T-cell (primary cell): ENCODE data around the gene KRT71. TPM values are rescaled to one million over a fixed set of nuclear protein-coding genes. Genes with fewer than 3 reads are reported as not detected.

Source experiments
- ATAC-seq, 4 experiments: fragments of 200-7000 bp in 3 of 4; fragments of 150-1000 bp in 1 of 4; cut with Tn5 transposase; replicated peaks in 1 of 4; 1 replicate in 3 of 4; 2 replicates in 1 of 4; pipeline ENCODE4 v1.10.0; 2021; ENCODE audit warnings: moderate library complexity in 3 of 4, mild to moderate bottlenecking in 2 of 4, moderate number of reproducible peaks in 1 of 4
- CTCF ChIA-PET, 2 donors: fragments of 300-600 bp; sonication (Branson Sonifier 250); formaldehyde crosslinking; loops; one replicate each; lab custom pipeline; 2022; ENCODE audit warnings: antibody characterized with exemption in 2 of 2; lab: Charles Lee
- POLR2A ChIA-PET, 2 donors: fragments of 300-600 bp; sonication (Branson Sonifier 250); formaldehyde crosslinking; loops; one replicate each; lab custom pipeline; 2022; ENCODE audit warnings: antibody characterized with exemption in 2 of 2; lab: Charles Lee
- DNase-seq, 35 experiments: peaks; one replicate each; pipeline versions ENCODE4 v3.0.0 to v3.0.0-alpha.2; 2013 to 2023
- H3K27ac ChIP-seq: one replicate; pipeline ENCODE4 v1.5.1; 2013; ENCODE audit warnings: low read length
- H3K27me3 ChIP-seq, 2 experiments: replicated peaks in 1 of 2; 1 replicate in 1 of 2; 2 replicates in 1 of 2; pipeline versions ENCODE4 v1.6.1 to v1.7.0; 2013; ENCODE audit warnings: low read length in 1 of 2, mixed read lengths in 1 of 2; ENCODE audit not compliant: control insufficient read depth in 2 of 2, insufficient read depth in 2 of 2; ENCODE audit errors: extremely low read depth in 1 of 2
- H3K36me3 ChIP-seq, 2 donors: 1 replicate in 1 of 2; 2 replicates in 1 of 2; pipeline versions ENCODE4 v1.6.1 to v1.7.0; 2013; ENCODE audit warnings: low read length in 1 of 2; ENCODE audit not compliant: control insufficient read depth in 2 of 2, insufficient read depth in 1 of 2; ENCODE audit errors: extremely low read depth in 1 of 2
- H3K4me1 ChIP-seq, 2 experiments: 1 replicate in 1 of 2; 2 replicates in 1 of 2; pipeline versions ENCODE4 v1.6.1 to v1.7.0; 2013; ENCODE audit warnings: low read length in 2 of 2, mixed read lengths in 1 of 2; ENCODE audit not compliant: insufficient read depth in 2 of 2, control insufficient read depth in 1 of 2; ENCODE audit errors: extremely low read depth in 1 of 2
- H3K4me3 ChIP-seq, 2 donors: 1 replicate in 1 of 2; 2 replicates in 1 of 2; pipeline versions ENCODE4 v1.5.1 to v1.7.0; 2013; ENCODE audit warnings: mild to moderate bottlenecking in 2 of 2, low read length in 1 of 2, moderate library complexity in 1 of 2; ENCODE audit not compliant: control insufficient read depth in 1 of 2; ENCODE audit errors: extremely low read depth in 1 of 2
- H3K9me3 ChIP-seq: 2 replicates; pipeline ENCODE4 v1.7.0; 2013
- H3K27ac Mint-ChIP-seq, 2 donors: one replicate each; pipeline ENCODE4 v1.8.0; 2020 to 2021; ENCODE audit warnings: mild to moderate bottlenecking in 2 of 2, mixed read lengths in 2 of 2
- H3K27me3 Mint-ChIP-seq, 2 donors: one replicate each; pipeline ENCODE4 v1.8.0; 2021 to 2022; ENCODE audit warnings: mixed read lengths in 2 of 2
- H3K36me3 Mint-ChIP-seq: one replicate; pipeline ENCODE4 v1.8.0; 2021; ENCODE audit warnings: mixed read lengths
- H3K4me1 Mint-ChIP-seq, 3 donors: one replicate each; pipeline ENCODE4 v1.8.0; 2020 to 2022; ENCODE audit warnings: mixed read lengths in 3 of 3, mild to moderate bottlenecking in 1 of 3
- H3K4me3 Mint-ChIP-seq, 3 donors: one replicate each; pipeline ENCODE4 v1.8.0; 2020 to 2022; ENCODE audit warnings: mild to moderate bottlenecking in 3 of 3, mixed read lengths in 3 of 3, moderate library complexity in 3 of 3
- H3K9me3 Mint-ChIP-seq, 3 donors: one replicate each; pipeline ENCODE4 v1.8.0; 2020 to 2022; ENCODE audit warnings: mixed read lengths in 3 of 3
- WGBS: methylation state at CpG from one replicate; pipeline ENCODE4 v1.1.5; 2013; ENCODE audit warnings: missing lambda C conversion rate; ENCODE audit not compliant: insufficient coverage; 5-methylcytosine and 5-hydroxymethylcytosine counted together
- total RNA-seq, 35 experiments: library from RNA in 6 of 35; stranded (reverse) in 6 of 35; fragments of 120-200 nt in 1 of 35; gene quantifications; one replicate each; pipeline versions ENCODE4 v1.2.1 to v1.2.4 and lab custom pipeline; 2013 to 2026

Gene KRT71
- total RNA-seq, 5 donors from 2014 or later (not counting 1 experiment from before 2014, with no cell fraction given): not detected

DNA sequence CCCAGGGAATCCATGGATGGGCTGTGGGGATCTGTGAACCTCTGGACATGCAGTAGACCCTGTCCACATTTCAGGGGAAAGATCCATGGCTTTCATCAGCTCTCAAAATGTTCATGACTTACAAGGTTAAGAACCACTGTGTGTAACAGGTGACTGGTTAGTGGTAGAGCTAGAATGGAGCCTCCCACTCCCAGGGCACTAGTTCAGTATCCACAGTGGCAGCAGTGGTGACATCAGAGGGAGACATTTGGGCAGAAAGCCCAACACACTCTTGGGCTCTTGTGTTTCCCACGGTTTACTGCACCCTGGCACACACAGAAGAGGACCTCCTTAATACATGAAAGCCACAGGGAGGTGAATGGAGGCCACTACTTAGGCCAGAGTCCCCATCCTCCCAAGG is 11.6 kb upstream of the KRT71 start:
- no peak overlapping the region for H3K27ac Mint-ChIP-seq
- no peaks in the 10 kb centered on the region for H3K9me3 Mint-ChIP-seq
- H3K9me3 ChIP-seq: no peaks in the 10 kb centered on the region
- DNase-seq (no peak), ATAC-seq (no peak)
- H3K4me3 Mint-ChIP-seq: no peak overlapping the region
- ChIA-PET POLR2A (no interaction called here), CTCF (interaction anchor here in 1 of 2 donors (0.5 kb wide), 1 partner anchor 264 kb away, joined by 4 read pairs; no protein-coding TSS in a partner anchor)
- H3K27me3 Mint-ChIP-seq: peaks cover 13 to 28% of the 10 kb centered on the region in 2 donors
- H3K4me3 ChIP-seq: no peak overlapping the region
- peaks cover 0 to 14% (median 0%) of the 10 kb centered on the region in 3 donors for H3K4me1 Mint-ChIP-seq
- H3K27me3 ChIP-seq: peaks cover 0 to 13% of the 10 kb centered on the region in 2 experiments
- H3K36me3 ChIP-seq: no peaks in the 10 kb centered on the region
- no CpG with 5 or more reads among the region's 1 CpG for WGBS
- peaks cover 0 to 50% of the 10 kb centered on the region in 2 experiments for H3K4me1 ChIP-seq
- no peak overlapping the region for H3K27ac ChIP-seq
- H3K36me3 Mint-ChIP-seq: no peaks in the 10 kb centered on the region

DNA sequence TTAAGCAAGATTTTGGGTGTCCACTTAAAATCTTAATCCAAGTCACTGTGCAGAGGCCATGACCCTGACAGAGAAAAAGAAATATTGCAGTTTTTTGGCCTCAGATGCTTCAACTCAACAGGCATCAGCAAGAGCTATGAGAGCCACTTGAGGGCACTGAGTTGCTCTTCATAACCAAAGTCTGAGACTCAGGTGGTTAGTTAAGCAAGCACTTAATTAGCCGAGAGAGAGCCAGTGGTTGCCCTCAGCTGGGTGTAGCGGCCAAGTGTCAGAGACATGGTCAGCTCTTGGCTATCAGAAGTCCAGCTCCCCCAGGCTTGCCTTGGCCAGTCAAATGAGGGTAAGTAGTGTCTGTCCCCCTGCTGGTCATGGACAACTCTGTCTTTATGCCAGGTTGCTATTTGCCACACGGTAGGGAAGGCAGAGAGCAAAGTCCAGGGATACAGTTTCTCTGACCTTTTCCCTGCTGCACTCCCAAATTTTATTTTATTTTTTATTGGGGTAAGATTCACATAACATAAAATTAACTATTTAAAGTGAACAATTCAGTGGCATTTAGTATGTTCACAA is 9.0 kb upstream of the KRT71 start:
- Mint-ChIP-seq H3K36me3 (no peaks in the 10 kb centered on the region), H3K4me1 (peaks cover 0 to 24% (median 5%) of the 10 kb centered on the region in 3 donors), H3K9me3 (no peaks in the 10 kb centered on the region), H3K27me3 (peaks cover 20 to 27% of the 10 kb centered on the region in 2 donors), H3K4me3 (no peak overlapping the region), H3K27ac (no peak overlapping the region)
- Histone ChIP-seq H3K9me3 (no peaks in the 10 kb centered on the region), H3K27ac (no peak overlapping the region), H3K27me3 (peaks cover 0 to 11% of the 10 kb centered on the region in 2 experiments), H3K4me3 (no peak overlapping the region), H3K36me3 (no peaks in the 10 kb centered on the region), H3K4me1 (peaks cover 0 to 49% of the 10 kb centered on the region in 2 experiments)
- 86% methylated on average over 2 of the region's 3 CpGs for WGBS
- ChIA-PET POLR2A (no interaction called here), CTCF (no interaction called here)
- no peak for ATAC-seq
- no peak for DNase-seq

DNA sequence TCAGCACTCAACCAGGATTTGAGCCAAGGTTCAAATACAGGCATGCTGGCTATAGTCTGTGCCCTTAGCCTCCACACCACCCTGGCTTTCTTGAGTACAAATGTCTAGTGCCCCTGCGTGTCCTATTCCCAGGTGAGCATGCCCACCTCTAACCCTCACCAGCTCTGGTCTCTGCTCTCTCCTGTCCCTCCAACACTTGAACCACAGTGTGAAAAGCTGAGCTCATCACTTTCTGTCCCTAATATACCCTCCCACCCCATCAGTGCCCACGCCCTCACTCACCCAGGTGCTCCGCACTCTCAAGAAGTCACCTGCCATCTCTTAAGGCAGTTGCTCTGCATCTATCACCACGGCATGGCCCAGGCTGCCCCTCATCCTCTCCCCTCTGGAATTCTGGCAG is 7.0 kb upstream of the KRT71 start:
- Mint-ChIP-seq H3K4me1 (peaks cover 5 to 35% (median 9%) of the 10 kb centered on the region in 3 donors), H3K4me3 (no peak overlapping the region), H3K9me3 (no peaks in the 10 kb centered on the region), H3K27ac (peak overlapping the region in 1 of 2 donors; percentile 39), H3K27me3 (peaks cover 19 to 20% of the 10 kb centered on the region in 2 donors), H3K36me3 (no peaks in the 10 kb centered on the region)
- 63% methylated on average over 4 of the region's 4 CpGs for WGBS
- DNase-seq: peak in 1 of 35 experiments; percentile 15
- no peak overlapping the region for H3K27ac ChIP-seq
- ChIA-PET CTCF (interaction anchor here (0.6 to 1.1 kb wide), 2 partner anchors 20 to 405 kb away, joined by 3 to 8 read pairs; no protein-coding TSS in a partner anchor), POLR2A (no interaction called here)
- H3K36me3 ChIP-seq: no peaks in the 10 kb centered on the region
- H3K4me1 ChIP-seq: peaks cover 0 to 57% of the 10 kb centered on the region in 2 experiments
- no peaks in the 10 kb centered on the region for H3K9me3 ChIP-seq
- no peak for ATAC-seq
- peaks cover 0 to 7% of the 10 kb centered on the region in 2 experiments for H3K27me3 ChIP-seq
- H3K4me3 ChIP-seq: no peak overlapping the region

DNA sequence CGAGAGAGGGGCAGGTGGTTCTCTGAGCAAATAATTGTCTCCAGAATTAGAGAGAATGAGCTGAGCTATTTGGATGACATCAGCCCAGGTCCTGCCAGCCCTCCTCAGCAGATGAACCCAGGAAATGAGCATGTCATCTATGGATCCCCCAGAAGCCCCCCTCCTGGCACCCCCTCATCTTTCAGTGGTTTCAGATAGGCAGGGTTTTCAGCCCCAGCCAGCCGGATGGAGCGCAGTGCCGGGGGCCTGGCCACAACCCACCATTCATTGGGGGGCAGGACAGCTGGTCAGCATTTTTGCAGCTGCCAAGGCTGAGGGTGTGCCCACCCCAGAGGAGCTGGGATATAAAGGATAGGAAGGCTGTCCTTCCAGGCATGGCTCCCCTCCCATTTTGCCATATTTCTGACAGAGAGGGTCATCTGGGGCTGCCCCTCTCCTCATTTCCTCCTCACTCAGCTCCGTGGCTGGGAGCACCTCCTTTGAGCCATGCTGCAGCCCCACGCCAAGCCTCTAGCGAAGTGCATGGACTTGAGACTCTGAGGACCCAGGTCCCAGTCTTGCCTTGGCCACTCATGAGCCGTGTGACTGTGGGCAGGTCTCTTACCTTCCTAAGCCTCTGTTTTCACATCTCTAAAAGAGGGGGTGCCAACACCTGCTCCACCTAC is 6.0 kb upstream of the KRT71 start:
- CTCF ChIA-PET: no interaction called here
- Histone ChIP-seq H3K4me1 (peaks cover 0 to 67% of the 10 kb centered on the region in 2 experiments), H3K4me3 (no peak overlapping the region), H3K36me3 (no peaks in the 10 kb centered on the region), H3K27me3 (peaks cover 0 to 5% of the 10 kb centered on the region in 2 experiments), H3K9me3 (no peaks in the 10 kb centered on the region), H3K27ac (peak overlapping the region; percentile 27)
- ATAC-seq (peak in 1 of 4 experiments; percentile 32), DNase-seq (peak in 2 of 35 experiments; percentile 12 to 44)
- H3K27me3 Mint-ChIP-seq: peaks cover 15 to 26% of the 10 kb centered on the region in 2 donors
- POLR2A ChIA-PET: no interaction called here
- peak overlapping the region in 1 of 2 donors; percentile 32 for H3K27ac Mint-ChIP-seq
- WGBS: 50% methylated on average over 2 of the region's 8 CpGs
- H3K4me1 Mint-ChIP-seq: peaks cover 5 to 35% (median 9%) of the 10 kb centered on the region in 3 donors
- no peaks in the 10 kb centered on the region for H3K9me3 Mint-ChIP-seq
- no peak overlapping the region for H3K4me3 Mint-ChIP-seq
- no peaks in the 10 kb centered on the region for H3K36me3 Mint-ChIP-seq

DNA sequence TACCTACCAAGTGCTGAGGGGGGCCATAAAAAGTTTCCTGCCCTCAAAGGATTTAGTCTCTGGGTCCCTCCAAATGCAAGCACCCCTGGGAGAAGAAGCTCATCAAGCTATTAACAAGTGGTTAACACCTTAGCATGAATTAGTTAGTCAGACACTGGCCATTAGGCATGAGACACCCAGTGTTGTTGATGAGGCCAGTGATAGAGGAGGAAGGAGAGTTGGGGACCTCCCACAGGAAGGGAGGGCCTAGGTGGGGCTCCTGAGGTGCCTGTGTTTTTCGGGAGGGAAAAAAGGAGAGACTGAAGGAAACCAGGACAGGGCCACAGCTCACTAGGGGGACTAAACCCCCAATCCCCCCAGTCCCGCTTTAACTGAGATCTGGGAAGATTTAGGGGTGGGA is 4.5 kb upstream of the KRT71 start:
- no peak overlapping the region for H3K4me3 Mint-ChIP-seq
- H3K36me3 Mint-ChIP-seq: no peaks in the 10 kb centered on the region
- DNase-seq (peak in 1 of 35 experiments; percentile 18), ATAC-seq (no peak)
- peaks cover 5 to 35% (median 9%) of the 10 kb centered on the region in 3 donors for H3K4me1 Mint-ChIP-seq
- no peak overlapping the region for H3K4me3 ChIP-seq
- H3K9me3 ChIP-seq: no peaks in the 10 kb centered on the region
- peaks cover 0 to 76% of the 10 kb centered on the region in 2 experiments for H3K4me1 ChIP-seq
- ChIA-PET POLR2A (no interaction called here), CTCF (no interaction called here)
- H3K27me3 ChIP-seq: peaks cover 0 to 10% of the 10 kb centered on the region in 2 experiments
- peaks cover 15 to 26% of the 10 kb centered on the region in 2 donors for H3K27me3 Mint-ChIP-seq
- peak overlapping the region; percentile 53 for H3K27ac ChIP-seq
- H3K36me3 ChIP-seq: no peaks in the 10 kb centered on the region
- H3K27ac Mint-ChIP-seq: no peak overlapping the region
- no CpG with 5 or more reads among the region's 2 CpGs for WGBS
- no peaks in the 10 kb centered on the region for H3K9me3 Mint-ChIP-seq

DNA sequence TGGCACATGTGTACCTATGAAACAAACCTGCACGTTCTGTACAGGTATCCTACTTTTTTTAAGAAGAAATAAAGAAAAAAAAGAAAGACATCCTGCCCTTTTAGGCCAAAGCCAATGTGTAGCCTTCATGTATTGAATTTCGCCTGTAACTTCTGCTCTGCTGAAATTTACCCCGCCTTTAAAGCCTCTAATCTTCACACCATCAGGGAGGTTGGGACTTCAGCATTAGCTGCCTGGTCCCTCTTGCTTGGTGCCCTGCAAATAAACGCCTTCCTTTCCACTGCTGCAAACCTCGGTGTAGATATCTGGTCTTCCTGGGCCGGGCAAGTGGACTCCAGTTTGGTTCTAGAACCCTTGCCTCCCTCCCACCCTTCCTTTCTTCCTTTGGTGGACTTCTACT is 2.6 kb upstream of the KRT71 start:
- Histone ChIP-seq H3K9me3 (no peaks in the 10 kb centered on the region), H3K36me3 (no peaks in the 10 kb centered on the region), H3K4me3 (no peak overlapping the region), H3K27ac (peak overlapping the region; percentile 23), H3K27me3 (peaks cover 0 to 19% of the 10 kb centered on the region in 2 experiments), H3K4me1 (peaks cover 0 to 72% of the 10 kb centered on the region in 2 experiments)
- Mint-ChIP-seq H3K9me3 (no peaks in the 10 kb centered on the region), H3K4me1 (peaks cover 5 to 35% (median 9%) of the 10 kb centered on the region in 3 donors), H3K36me3 (no peaks in the 10 kb centered on the region), H3K27ac (no peak overlapping the region), H3K27me3 (peaks cover 24 to 34% of the 10 kb centered on the region in 2 donors), H3K4me3 (no peak overlapping the region)
- peak in 3 of 35 experiments; percentile 15 to 60 (median 30) for DNase-seq
- 18% methylated on average over 3 of the region's 6 CpGs for WGBS
- ATAC-seq: peak in 2 of 4 experiments; percentile 34 to 45
- POLR2A ChIA-PET: no interaction called here
- CTCF ChIA-PET: no interaction called here
